ENCODE measurements around the gene CLDN2.

GRCh38 chrX:106898462-106898861 lies 21.7 kb upstream of the CLDN2 start:
- TF ChIP-seq TEAD4 (IDR thresholded peaks at IDR 0.05; ENCODE audit: borderline replicate concordance, insufficient read depth), result no peak
- TF ChIP-seq YY1 (IDR thresholded peaks at IDR 0.05; ENCODE audit: low read depth), result no peak
- no peak for TF ChIP-seq MAX (IDR thresholded peaks at IDR 0.05; ENCODE audit: low read depth)
- no peak for TF ChIP-seq POLR2AphosphoS5 (IDR thresholded peaks at IDR 0.05; ENCODE audit: low read depth, low read length)
- TF ChIP-seq CTCF (IDR thresholded peaks at IDR 0.05), result peak; percentile 58
- no peak for TF ChIP-seq EZH2phosphoT487 (IDR thresholded peaks at IDR 0.05; ENCODE audit: borderline replicate concordance, low read depth)
- TF ChIP-seq PBX3 (IDR thresholded peaks at IDR 0.05), result no peak
- TF ChIP-seq RFX5 (IDR thresholded peaks at IDR 0.05; ENCODE audit: low read length), result no peak

Measured in SK-N-SH (cell line).